ENCODE data around the gene DGAT2. TPM values are rescaled to one million over a fixed set of nuclear protein-coding genes. Genes with fewer than 3 reads are reported as not detected.

The DGAT2 gene
- total RNA-seq, 1 experiment from 2014 or later = 2.8 TPM

GRCh38 chr11:75827562-75827961 is 59.0 kb downstream of the DGAT2 start:
- Histone ChIP-seq H2BK20ac (ENCODE audit: low read depth, low read length, poor library complexity, severe bottlenecking) (no peak overlapping the region), H4K8ac (replicated peaks; ENCODE audit: insufficient read length, low read depth, low read length) (no peak overlapping the region), H3K4ac (ENCODE audit: low read depth, low read length) (no peak overlapping the region), H2AFZ (ENCODE audit: low read length) (no peak overlapping the region), H2BK15ac (ENCODE audit: low read depth, low read length) (no peak overlapping the region), H3K56ac (ENCODE audit: insufficient read length, low read depth, low read length) (no peak overlapping the region), H2BK120ac (ENCODE audit: low read depth, low read length, poor library complexity, severe bottlenecking) (no peak overlapping the region), H4K91ac (ENCODE audit: insufficient read length, low read depth, low read length) (no peak overlapping the region), H3K79me1 (ENCODE audit: insufficient read depth, low read depth, low read length, poor library complexity, severe bottlenecking) (no peaks in the 10 kb centered on the region), H3K23ac (ENCODE audit: insufficient read length, low read depth, low read length) (no peak overlapping the region), H2AK5ac (ENCODE audit: insufficient read length, low read length) (no peak overlapping the region), H3K9me3 (ENCODE audit: control insufficient read depth, low read depth, low read length) (no peaks in the 10 kb centered on the region), H3K23me2 (ENCODE audit: insufficient read length, low read depth, low read length, poor library complexity, severe bottlenecking) (no peaks in the 10 kb centered on the region), H3K4me1 (ENCODE audit: insufficient read depth, low read length) (no peaks in the 10 kb centered on the region; the same call in 1 of the 2 replicates), H4K5ac (ENCODE audit: insufficient read length, low read depth, low read length) (no peak overlapping the region), H3K18ac (ENCODE audit: insufficient read length, low read depth, low read length) (no peak overlapping the region), H2BK5ac (ENCODE audit: insufficient read length, low read length) (no peak overlapping the region), H3T11ph (ENCODE audit: low read length) (no peak overlapping the region), H2BK12ac (ENCODE audit: insufficient read length, low read depth, low read length) (no peak overlapping the region), H4K20me1 (ENCODE audit: control insufficient read depth, insufficient read depth, insufficient read length) (no peaks in the 10 kb centered on the region), H3K79me2 (ENCODE audit: insufficient read depth, low read length) (peaks cover 2% of the 10 kb centered on the region; the same call in 1 of the 2 replicates), H3K4me2 (ENCODE audit: insufficient read depth, insufficient read length, low read length) (no peak overlapping the region), H3K9ac (ENCODE audit: extremely low read depth, insufficient read length, low read length) (no peak overlapping the region), H3K27me3 (ENCODE audit: insufficient read depth, low read length) (no peaks in the 10 kb centered on the region), H3K14ac (ENCODE audit: insufficient read depth, low read length) (no peak overlapping the region), H3K27ac (ENCODE audit: insufficient read length, low read depth, low read length) (no peak overlapping the region)
- Mint-ChIP-seq H3K36me3 (ENCODE audit: insufficient read depth in 1 of 3, low read depth in 3 of 3) (peaks cover 0 to 2% (median 0%) of the 10 kb centered on the region in 3 experiments; a peak in 1 of 7 replicates), H3K9me3 (no peaks in the 10 kb centered on the region), H3K4me3 (no peak overlapping the region), H3K4me1 (peaks cover 9 to 12% of the 10 kb centered on the region in 2 experiments; a peak in 3 of 4 replicates), H3K27ac (no peak overlapping the region), H3K27me3 (ENCODE audit: low read depth) (no peaks in the 10 kb centered on the region)
- TF ChIP-seq CTCF (conservative IDR thresholded peaks at IDR 0.05) = no peak
- no CpG with 5 or more reads among the region's 5 CpGs for WGBS (ENCODE audit: extremely low coverage, insufficient read length, low lambda C conversion rate)
- DNase-seq = no peak
